Jurkat, Clone E6-1 (cell line): ENCODE results near the gene UBE2L3.

Experiments used
- DNase-seq: peaks from one replicate; pipeline ENCODE4 v3.0.0-alpha.2; 2011; ENCODE audit warnings: low read depth, low spot score
- H3K4me3 ChIP-seq: 2 replicates; pipeline ENCODE4 v1.5.1; 2011; ENCODE audit warnings: mild to moderate bottlenecking, low read length, control low read depth, moderate library complexity

UBE2L3 gene

GRCh38 chr22:21622919-21623647, 55.6 kb downstream of the UBE2L3 start:
- no peak for DNase-seq

GRCh38 chr22:21623648-21623970, 56.1 kb downstream of the UBE2L3 start:
- no peak for DNase-seq
- H3K4me3 ChIP-seq: no peak overlapping the region

More at GRCh38 chr22:21622919-21623647, 55.6 kb downstream of the UBE2L3 start:
- no peak overlapping the region for H3K4me3 ChIP-seq

DNA sequence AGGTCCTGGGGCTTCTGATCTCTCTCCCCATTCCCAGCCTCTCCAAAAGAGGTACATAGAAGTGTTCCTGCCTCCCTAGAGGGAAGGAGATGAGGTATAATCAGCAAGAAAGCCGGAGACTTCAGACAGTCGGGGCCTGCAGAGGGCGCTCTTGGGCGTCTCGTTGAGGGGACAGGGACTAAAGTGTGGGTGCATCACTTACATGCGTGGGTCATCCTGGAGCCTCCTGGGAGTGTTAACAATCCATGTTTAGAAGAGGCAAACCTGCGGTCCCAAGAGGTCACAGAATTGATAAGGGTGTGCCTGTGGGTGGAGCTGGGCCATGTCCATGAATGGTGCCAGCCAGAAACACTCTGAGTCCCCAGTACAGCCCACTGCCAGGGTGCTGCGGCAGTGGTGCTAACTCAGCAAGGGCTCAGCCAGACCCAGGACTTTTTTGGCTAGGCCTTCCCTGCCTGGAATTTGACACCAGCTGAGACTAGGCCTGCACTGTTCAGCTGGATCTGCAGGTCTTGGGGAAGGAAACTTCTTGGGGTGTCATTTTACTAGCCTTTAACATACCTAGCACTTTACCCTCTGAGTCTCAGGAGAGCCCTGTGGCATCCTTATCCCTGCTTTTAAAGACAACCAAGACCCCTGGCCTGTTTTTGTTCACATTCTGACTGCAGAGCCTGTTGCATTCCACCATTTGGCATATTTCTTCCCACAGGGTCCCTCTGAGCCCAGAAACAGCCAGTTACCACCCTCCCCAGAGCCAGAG, 56.8 kb downstream of the UBE2L3 start:
- no peak for DNase-seq
- H3K4me3 ChIP-seq: no peak overlapping the region

DNA sequence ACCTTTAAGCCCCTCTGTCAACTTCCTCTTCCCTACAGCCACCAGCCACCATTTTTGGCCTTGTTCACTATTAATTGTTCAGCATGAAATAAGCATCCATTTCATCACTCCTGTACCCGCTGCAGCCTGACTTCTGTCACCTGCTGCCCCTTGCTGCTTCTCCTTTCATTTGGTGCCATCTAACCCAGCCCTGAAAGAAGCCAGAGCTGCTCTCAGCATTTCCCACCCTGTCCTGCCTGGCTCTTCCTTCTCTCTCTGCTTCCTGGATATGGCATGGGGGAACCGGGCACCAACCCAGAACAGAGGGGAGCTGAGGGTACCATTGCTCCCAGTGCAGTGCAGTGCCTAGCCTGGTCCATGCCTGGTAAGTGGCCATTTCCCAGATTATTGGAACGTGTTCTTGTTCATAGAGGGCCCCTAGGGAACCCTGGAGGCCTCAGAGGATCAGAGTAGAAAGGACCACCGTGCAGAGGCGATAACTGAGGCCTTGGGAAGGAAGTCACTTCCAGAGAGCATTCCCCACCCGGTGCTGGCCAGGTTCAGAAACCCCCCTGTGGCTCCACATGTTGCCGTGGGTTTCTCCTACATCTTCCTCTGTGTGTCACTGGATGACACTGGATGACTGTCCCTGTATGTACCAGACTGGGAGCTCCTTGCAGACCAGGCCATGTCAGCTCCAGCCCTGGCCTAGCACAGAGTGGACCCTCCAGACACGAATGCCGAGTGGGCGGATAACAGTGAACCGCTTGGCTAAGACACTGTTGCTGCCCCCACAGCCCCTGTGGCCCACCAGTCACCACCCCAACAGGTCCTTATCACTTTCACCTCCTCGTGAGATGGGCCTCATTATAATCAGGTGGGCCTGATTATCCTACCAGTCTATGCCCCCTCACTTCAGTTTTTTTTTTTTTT, 57.6 kb downstream of the UBE2L3 start:
- H3K4me3 ChIP-seq: no peak overlapping the region
- DNase-seq: no peak

DNA sequence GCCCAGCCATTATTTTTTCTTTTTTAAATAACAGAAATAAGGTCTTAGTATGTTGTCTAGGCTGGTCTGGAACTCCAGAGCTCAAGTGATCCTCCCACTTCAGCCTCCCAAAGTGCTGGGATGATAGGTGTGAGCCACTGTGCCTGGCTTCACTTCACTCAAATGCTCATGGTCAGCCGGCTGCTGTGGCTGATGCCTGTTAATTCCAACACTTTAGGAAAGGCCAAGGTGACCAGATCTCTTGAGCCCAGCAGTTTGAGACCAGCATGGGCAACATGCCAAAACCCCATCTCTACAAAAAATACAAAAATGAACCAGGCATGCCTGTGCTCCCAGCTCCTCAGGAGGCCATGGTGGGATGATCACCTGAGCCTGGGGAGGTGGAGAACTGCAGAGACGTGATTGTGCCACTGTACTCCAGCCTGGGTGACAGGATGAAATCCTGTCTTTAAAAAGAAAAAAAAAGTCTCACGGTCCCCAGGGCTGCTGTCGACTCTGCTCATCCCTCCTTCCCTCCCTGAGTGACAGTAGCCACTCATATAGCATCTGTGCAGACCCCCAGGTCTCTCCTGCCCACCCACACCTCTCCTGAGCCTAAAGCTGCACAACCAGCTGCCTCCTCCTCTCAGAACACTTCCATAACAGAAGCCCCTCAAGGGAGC, 58.7 kb downstream of the UBE2L3 start:
- no peak overlapping the region for H3K4me3 ChIP-seq
- DNase-seq: no peak

DNA sequence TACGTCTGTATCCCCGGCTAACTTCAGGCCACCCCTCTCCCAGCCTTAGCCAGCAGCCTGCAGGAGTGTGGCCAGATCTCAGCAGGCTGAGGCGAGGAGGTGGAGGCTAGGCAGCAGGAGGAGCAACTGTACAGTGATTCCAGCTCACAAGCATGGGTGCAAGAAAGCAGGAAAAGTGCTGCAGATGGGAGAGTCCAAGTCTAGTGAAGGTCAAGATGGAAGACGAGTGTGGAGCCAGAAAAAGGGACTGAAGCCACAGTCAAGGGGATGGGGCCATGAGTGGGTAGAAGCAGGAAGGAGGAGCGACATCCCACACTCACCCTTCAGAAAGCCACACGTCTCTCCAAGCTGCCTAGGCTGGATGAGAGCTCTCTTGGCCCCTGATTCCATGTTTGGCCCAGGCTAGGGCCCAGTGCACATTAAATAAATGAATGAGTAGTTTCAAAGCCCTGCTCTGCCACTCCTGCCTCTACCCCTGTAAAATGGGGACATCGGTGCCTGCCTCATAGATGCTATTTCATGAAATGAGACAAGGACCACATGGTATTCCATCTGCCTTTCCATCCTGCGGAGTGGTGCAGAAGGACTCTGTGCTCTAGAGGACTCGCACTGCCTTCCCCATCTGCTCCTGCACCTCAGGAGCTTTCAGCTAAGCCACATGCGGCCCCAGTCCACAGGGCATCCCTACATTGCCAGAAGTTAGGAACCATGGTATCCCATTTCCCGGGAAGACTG, 59.4 kb downstream of the UBE2L3 start:
- H3K4me3 ChIP-seq: no peak overlapping the region
- DNase-seq: no peak

GRCh38 chr22:21628386-21629254, 61.1 kb downstream of the UBE2L3 start:
- peak overlapping the region; percentile 88 for H3K4me3 ChIP-seq

GRCh38 chr22:21629255-21630149, 62.0 kb downstream of the UBE2L3 start, which contains the start of gene YDJC:
YDJC (minus strand) TSS chr22:21630022; CDS start chr22:21630014, 8 bp downstream.
- H3K4me3 ChIP-seq: peak within 1 kb of the TSS; percentile 88
- peak; percentile 95 for DNase-seq

More at GRCh38 chr22:21628386-21629254, 61.1 kb downstream of the UBE2L3 start:
- DNase-seq: no peak

GRCh38 chr22:21631025-21631424, 63.5 kb downstream of the UBE2L3 start:
- no peak for DNase-seq

DNA sequence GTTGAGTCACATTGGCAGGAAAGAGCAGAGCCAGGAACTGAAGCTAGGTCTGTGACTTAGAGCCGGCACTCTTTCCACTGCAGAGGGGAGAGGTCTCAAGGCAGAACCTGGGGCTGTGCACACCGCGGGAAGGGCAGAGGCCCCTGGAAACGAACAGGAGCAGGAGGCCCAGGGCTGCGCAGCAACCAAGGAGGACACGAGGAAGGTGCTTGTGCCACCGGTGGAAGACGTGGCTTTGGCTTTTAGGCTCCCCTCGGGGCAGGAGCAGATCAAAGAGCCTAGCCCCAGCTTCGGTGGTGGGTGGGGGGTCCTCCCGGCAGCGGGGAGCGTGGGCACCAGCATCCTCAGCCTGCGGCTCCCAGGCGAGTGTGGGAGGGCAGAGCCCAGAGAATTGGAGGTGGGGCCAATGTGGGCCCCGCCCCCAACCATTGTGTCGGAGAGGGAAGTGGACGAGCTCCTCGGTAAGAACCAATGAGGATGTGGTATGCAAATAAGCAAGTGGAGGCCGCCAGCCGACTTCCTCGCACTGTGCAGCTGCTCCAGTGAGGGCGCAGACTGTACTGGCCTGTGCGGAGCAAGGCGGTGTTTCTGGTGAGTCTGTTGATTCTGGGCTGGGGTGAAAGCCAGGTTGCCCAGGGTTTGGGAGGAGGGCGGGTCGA, 64.9 kb downstream of the UBE2L3 start, which contains the start of gene CCDC116:
Gene CCDC116, plus strand, starts transcription at position 524 of the 659 bp plus-strand sequence. CDS start 422 bp downstream, outside the sequence.
- H3K4me3 ChIP-seq: peak within 1 kb of the TSS; percentile 47
- DNase-seq: peak; percentile 95

More at GRCh38 chr22:21631025-21631424, 63.5 kb downstream of the UBE2L3 start:
- no peak overlapping the region for H3K4me3 ChIP-seq

- DNase-seq: no peak
- peak overlapping the region; percentile 45 for H3K4me3 ChIP-seq
Measured at GRCh38 chr22:21632931-21633330, 65.4 kb downstream of the UBE2L3 start.

DNA sequence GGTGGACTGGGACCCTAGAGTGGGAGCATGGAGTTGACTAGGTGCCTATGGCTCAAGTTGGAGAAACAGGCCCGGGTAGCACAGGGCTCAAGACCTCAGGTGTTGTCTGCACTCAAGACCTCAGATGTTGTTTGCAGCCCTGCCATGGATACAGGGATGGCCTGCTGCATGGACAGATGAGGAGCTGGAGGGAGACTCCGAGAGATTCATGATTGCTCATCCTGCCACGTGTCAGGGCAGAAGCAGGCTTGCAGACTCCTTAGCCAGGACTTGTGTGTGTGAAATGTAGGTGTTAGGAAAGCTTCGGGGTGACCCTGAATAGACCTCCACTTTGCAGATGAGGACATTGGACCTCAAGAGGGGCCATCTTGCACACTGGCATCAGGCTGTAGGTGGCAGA, 66.0 kb downstream of the UBE2L3 start:
- DNase-seq: no peak
- no peak overlapping the region for H3K4me3 ChIP-seq

- DNase-seq: no peak
- no peak overlapping the region for H3K4me3 ChIP-seq
Measured at GRCh38 chr22:21634081-21634480, 66.6 kb downstream of the UBE2L3 start.

- no peak for DNase-seq
- no peak overlapping the region for H3K4me3 ChIP-seq
Measured at GRCh38 chr22:21634844-21635243, 67.3 kb downstream of the UBE2L3 start.

DNA sequence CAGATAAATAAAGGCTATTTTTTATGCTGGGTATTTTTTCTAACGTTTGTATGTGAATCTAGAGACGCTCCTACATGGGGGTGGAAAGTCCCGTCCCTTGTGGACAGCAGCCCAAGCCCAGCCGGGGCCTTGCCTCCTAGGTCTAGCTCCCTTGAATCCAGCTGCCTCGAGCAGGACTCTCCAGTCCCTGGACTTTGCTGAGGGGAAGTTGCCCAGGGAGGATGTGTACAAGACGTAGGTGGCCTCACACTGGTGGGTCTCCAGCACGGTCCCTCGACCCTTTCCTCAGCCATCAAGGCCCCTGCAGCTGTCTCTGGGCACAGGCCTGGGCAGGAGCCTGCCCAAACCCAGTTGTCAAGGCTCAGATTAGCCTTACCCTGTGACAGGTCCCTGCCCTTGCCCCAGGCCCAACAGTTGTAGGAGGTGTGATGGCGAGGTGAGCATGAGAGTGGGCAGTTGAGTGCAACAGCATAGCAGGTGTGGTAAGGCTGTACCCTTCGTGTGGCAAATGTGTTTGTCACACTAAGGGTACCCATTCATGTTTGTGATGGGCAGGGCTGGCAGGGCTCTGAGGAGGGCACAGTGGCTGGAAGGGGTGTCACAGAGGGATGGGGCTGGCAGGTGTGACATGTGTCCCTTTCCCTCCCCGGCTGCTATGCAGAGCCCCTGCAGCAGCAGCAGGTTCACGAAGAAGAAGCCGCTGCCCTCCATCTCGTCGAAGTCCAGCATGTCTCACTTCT, 68.4 kb downstream of the UBE2L3 start:
- DNase-seq: no peak
- no peak overlapping the region for H3K4me3 ChIP-seq
